Panc1 (cell line): ENCODE results near the gene DNM1.

Source experiments
- POLR2AphosphoS5 ChIP-seq: IDR thresholded peaks from 2 replicates; pipeline ENCODE4 v1.6.1; 2012; ENCODE audit warnings: mild to moderate bottlenecking, low read depth, low read length, moderate library complexity
- TF ChIP-seq, protein P1 (sequence below): fragments of 450-650 bp; IDR thresholded peaks from 2 replicates; pipeline ENCODE4 v1.5.1; 2017; ENCODE audit warnings: mild to moderate bottlenecking
- TF ChIP-seq, protein P2 (sequence below), 2 experiments: IDR thresholded peaks; 2 replicates each; pipeline ENCODE4 v1.6.1; 2011 to 2012; ENCODE audit warnings: low read depth in 2 of 2, control low read depth in 1 of 2, low read length in 1 of 2, mild to moderate bottlenecking in 1 of 2, moderate library complexity in 1 of 2; ENCODE audit not compliant: insufficient read depth in 1 of 2

DNA sequence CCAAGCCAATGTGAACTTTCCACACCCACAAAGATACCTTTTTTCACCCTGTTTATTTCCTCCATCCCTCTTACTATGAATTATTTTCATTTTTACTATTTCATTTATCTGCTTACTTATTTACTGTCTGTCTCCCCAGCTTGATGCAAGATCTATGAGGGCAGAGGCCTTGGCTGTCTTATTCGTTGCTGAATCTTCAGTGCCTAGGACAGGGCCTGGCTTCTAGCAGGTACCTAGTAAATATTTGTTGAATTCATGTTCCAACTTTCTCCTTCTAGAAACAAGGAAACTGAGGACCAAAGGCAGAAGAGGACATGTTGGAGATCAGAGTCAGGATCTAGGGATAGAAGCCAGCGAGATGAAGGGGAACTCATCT lies 543 bp upstream of the DNM1 start:
- TF ChIP-seq, protein P1, sequence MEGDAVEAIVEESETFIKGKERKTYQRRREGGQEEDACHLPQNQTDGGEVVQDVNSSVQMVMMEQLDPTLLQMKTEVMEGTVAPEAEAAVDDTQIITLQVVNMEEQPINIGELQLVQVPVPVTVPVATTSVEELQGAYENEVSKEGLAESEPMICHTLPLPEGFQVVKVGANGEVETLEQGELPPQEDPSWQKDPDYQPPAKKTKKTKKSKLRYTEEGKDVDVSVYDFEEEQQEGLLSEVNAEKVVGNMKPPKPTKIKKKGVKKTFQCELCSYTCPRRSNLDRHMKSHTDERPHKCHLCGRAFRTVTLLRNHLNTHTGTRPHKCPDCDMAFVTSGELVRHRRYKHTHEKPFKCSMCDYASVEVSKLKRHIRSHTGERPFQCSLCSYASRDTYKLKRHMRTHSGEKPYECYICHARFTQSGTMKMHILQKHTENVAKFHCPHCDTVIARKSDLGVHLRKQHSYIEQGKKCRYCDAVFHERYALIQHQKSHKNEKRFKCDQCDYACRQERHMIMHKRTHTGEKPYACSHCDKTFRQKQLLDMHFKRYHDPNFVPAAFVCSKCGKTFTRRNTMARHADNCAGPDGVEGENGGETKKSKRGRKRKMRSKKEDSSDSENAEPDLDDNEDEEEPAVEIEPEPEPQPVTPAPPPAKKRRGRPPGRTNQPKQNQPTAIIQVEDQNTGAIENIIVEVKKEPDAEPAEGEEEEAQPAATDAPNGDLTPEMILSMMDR = no peak
- TF ChIP-seq, protein P2, sequence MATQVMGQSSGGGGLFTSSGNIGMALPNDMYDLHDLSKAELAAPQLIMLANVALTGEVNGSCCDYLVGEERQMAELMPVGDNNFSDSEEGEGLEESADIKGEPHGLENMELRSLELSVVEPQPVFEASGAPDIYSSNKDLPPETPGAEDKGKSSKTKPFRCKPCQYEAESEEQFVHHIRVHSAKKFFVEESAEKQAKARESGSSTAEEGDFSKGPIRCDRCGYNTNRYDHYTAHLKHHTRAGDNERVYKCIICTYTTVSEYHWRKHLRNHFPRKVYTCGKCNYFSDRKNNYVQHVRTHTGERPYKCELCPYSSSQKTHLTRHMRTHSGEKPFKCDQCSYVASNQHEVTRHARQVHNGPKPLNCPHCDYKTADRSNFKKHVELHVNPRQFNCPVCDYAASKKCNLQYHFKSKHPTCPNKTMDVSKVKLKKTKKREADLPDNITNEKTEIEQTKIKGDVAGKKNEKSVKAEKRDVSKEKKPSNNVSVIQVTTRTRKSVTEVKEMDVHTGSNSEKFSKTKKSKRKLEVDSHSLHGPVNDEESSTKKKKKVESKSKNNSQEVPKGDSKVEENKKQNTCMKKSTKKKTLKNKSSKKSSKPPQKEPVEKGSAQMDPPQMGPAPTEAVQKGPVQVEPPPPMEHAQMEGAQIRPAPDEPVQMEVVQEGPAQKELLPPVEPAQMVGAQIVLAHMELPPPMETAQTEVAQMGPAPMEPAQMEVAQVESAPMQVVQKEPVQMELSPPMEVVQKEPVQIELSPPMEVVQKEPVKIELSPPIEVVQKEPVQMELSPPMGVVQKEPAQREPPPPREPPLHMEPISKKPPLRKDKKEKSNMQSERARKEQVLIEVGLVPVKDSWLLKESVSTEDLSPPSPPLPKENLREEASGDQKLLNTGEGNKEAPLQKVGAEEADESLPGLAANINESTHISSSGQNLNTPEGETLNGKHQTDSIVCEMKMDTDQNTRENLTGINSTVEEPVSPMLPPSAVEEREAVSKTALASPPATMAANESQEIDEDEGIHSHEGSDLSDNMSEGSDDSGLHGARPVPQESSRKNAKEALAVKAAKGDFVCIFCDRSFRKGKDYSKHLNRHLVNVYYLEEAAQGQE (IDR thresholded peaks at IDR 0.05; ENCODE audit: insufficient read depth in 1 of 2, low read depth in 2 of 2, low read length in 1 of 2) = no peak
- TF ChIP-seq POLR2AphosphoS5 = no peak
